ACHN (cell line): ENCODE results near the gene STS.
"Not testable (repeated sequence)": the region's sequence is repeated elsewhere in the genome, so short reads cannot be mapped to it uniquely, and the experiment has no call there.

Experiments used
- DNase-seq: peaks from one replicate; pipeline ENCODE4 v3.0.0-alpha.2; 2015
- in situ Hi-C: cut with HindIII; loops from 2 replicates; pipeline ENCODE4 v1.10.0; 2017; ENCODE audit warnings: low sequenced_read_pairs, low pct_ligation_motif_present, low pct_unique_long_range_greater_than_20kb

STS gene

DNA sequence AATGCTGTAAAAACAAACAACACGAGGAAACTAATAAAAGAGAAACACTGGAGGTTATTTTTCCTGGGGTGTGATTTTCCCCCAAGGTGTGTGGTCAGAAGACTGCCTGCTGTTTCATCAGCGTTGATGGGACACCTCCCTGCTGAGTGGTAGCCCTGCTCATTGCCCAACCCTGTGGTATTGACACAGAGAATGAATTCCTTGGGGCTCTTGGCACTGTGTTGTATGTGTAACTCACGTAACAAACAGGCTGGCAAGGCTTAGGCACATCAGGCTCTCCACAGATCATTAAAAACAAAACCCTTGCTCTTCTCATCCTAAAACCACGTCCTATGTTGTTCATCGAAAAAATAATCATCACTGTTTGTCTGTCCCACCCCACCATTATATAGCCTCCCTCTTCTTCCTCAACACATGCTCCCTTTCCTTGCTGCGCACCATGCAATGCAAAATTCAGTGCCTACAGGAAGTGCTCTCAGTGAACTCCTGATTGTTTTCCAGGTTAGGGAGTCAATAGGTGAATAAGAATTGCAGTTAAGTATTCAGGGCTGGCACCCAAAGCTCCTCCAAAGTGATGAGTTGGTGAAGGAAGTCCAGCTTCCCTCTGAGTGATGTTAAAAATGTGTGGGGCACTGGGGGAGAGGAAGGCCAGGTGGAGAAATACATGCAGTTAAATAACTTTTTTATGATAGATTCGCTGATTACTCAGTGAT, 11.8 kb downstream of the STS start:
- in situ Hi-C loops: no loop called here
- DNase-seq: no peak

DNA sequence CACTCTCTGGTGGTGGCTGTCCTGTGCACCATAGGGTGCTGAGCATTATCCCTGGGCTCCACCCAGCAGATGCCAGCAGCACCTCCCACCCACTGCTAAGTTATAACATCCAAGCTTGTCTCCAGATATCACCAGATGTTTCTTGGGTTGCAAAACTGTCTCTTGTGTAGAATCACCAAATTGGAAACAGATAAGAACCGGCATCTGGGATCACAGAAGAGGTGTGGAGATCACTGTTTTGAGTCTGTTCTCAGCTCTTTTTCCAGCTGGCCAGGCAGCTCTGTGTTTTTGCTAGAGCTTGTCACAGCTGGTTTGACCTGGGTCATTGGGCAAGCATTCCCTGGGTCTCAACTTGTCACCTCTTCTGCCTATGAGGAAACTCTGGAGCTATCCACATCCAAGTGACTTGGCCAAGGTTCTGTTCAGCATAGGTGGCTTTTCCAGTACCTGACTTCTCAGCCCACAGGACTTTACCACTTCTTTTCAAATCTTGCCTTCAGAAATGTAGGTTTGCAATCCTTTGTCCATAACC, 15.7 kb downstream of the STS start:
- no peak for DNase-seq
- in situ Hi-C loops: no loop called here

DNA sequence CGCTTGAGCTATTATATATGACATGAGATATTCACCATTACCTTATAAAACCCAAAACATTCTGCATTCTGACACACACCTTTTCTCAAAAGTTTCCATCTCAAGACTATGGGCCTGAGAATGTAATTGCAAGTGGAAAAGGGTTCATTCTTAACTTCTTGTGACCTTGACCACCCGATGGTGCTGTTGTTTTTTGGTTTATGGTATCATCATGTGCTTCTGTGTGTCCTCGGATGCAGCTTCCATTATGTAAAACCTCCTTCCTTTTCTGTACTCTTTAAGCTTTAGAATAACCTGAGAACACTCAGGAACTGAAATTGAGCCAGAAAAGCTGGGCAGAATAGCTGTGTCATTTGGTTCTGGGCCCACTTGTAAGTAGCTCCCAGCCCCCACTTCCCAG, 16.7 kb downstream of the STS start:
- DNase-seq: no peak
- in situ Hi-C loops: no loop called here

- in situ Hi-C loops: no loop called here
- peak; percentile 51 for DNase-seq
Measured at GRCh38 chrX:7168371-7168770, 20.9 kb downstream of the STS start.

- in situ Hi-C loops: no loop called here
- no peak for DNase-seq
Measured at GRCh38 chrX:7169627-7170026, 22.1 kb downstream of the STS start.

DNA sequence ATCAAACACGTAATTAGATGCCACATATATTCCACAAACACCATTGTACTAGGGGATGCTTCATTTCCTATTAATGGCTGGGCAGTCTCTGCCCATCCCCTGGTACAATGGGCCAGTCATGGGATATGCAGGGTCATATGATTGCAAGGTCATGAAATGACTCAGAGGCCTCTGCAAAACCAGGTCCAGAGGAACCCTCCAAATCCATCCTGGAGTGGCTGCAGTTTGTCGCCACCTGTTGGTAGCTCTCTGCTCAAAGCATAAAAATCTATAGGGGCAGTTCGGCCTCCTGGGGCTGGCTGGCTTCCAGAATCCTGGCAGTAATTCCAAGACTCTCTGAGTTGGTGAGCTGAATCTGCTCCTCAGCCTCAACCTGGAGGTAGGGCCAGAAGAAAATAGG, 23.4 kb downstream of the STS start:
- in situ Hi-C loops: no loop called here
- DNase-seq: peak; percentile 32

DNA sequence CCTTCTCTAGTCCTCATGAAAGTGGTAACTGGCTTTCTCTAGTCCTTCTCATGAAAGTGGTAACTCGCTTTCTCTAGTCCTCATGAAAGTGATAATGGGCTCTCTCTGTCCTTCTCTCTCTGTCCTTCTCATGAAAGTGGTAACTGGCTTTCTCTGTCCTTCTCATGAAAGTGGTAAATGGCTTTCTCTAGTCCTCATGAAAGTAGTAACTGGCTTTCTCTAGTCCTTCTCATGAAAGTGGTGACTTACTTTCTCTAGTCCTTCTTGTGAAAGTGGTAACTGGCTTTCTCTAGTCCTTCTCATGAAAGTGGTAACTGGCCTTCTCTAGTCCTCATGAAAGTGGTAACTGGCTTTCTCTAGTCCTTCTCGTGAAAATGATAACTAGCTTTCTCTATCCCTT, 31.3 kb downstream of the STS start:
- DNase-seq, in situ Hi-C loops: not testable (repeated sequence)

- in situ Hi-C loops: no loop called here
- DNase-seq: no peak
Measured at GRCh38 chrX:7179446-7179845, 31.9 kb downstream of the STS start.

- in situ Hi-C loops: no loop called here
- DNase-seq: no peak
Measured at GRCh38 chrX:7184816-7185215, 37.3 kb downstream of the STS start.

- no peak for DNase-seq
Measured at GRCh38 chrX:7188672-7189071, 41.2 kb downstream of the STS start.

DNA sequence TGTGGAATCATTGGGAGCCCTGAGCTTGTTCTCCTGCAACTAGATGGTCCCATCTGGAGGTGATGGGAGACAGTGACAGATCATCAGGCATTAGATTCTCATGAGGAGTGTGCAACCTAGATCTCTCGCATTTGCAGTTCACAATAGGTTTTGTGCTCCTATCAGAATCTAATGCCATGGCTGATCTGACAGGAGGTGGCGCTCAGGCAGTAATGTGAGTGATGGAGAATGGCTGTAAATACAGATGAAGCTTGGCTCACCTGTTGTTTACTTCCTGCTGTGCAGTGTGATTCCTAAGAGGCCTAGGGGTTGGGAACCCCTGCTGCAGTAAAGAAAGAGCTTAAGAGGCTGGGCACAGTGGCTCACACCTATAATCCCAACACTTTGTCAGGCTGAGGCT, 42.6 kb downstream of the STS start:
- in situ Hi-C loops: no loop called here
- DNase-seq: no peak

More at GRCh38 chrX:7188672-7189071, 41.2 kb downstream of the STS start:
- in situ Hi-C loops: no loop called here

DNA sequence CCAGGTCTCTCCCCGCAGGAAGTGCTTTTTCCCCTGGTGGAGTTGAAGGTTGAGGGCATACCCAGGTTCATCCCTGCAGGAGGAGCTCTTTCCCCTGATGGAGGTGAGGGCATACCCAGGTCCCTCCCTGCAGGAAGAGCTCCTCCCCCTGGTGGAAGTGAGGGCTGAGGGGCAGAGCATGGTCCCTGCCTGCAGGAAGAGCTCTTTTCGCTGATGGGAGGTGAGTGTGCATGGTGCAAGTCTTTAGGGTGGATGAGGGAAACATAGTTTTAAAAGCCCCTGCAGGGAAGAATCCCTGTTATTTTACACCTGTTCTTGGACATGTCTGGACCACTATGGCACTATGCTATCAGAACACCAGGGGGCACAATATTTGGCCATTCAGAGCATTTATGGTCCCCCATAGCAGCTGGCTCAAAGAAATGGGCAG, 44.2 kb downstream of the STS start:
- no peak for DNase-seq
- in situ Hi-C loops: no loop called here

- in situ Hi-C loops: no loop called here
- DNase-seq: no peak
Measured at GRCh38 chrX:7192871-7193270, 45.4 kb downstream of the STS start.

GRCh38 chrX:7194606-7195005, 47.1 kb downstream of the STS start:
- no peak for DNase-seq
- in situ Hi-C loops: no loop called here
